Common myeloid progenitor, CD34-positive (primary cell): Measurements from ENCODE around the gene CD300A.

ENCODE experiments used
- CTCF ChIA-PET: fragments of 350-600 bp; sonication (Branson Sonifier 250); formaldehyde crosslinking; loops from one replicate; lab custom pipeline; 2021; ENCODE audit warnings: antibody characterized with exemption; lab: Charles Lee
- POLR2A ChIA-PET: fragments of 350-600 bp; sonication (Branson Sonifier 250); formaldehyde crosslinking; loops from one replicate; lab custom pipeline; 2021; ENCODE audit warnings: antibody characterized with exemption; lab: Charles Lee
- DNase-seq, 3 donors: peaks; one replicate each; pipeline versions ENCODE4 v3.0.0 to v3.0.0-alpha.2; 2013
- H3K27ac ChIP-seq, 2 experiments: 1 replicate in 1 of 2; 2 replicates in 1 of 2; pipeline ENCODE4 v1.7.0; 2013; ENCODE audit warnings: inconsistent platforms in 2 of 2, low read length in 2 of 2, mild to moderate bottlenecking in 2 of 2, low read depth in 1 of 2, moderate library complexity in 1 of 2; ENCODE audit not compliant: severe bottlenecking in 2 of 2, insufficient read depth in 1 of 2, poor library complexity in 1 of 2
- H3K27me3 ChIP-seq, 5 experiments: replicated peaks in 2 of 5; 1 replicate in 3 of 5; 2 replicates in 2 of 5; pipeline versions ENCODE4 v1.6.1 to v1.7.0; 2013; ENCODE audit warnings: low read length in 4 of 5, mild to moderate bottlenecking in 2 of 5, moderate library complexity in 2 of 5, inconsistent platforms in 1 of 5; ENCODE audit not compliant: insufficient read depth in 5 of 5, control insufficient read depth in 4 of 5
- H3K36me3 ChIP-seq, 4 experiments: 1 replicate in 2 of 4; 2 replicates in 2 of 4; pipeline versions ENCODE4 v1.6.1 to v1.7.0; 2013; ENCODE audit warnings: low read length in 3 of 4, control low read depth in 1 of 4, mild to moderate bottlenecking in 1 of 4; ENCODE audit not compliant: control insufficient read depth in 4 of 4, insufficient read depth in 4 of 4
- H3K4me1 ChIP-seq, 4 experiments: 1 replicate in 3 of 4; 2 replicates in 1 of 4; pipeline versions ENCODE4 v1.6.1 to v1.7.1; 2013; ENCODE audit warnings: low read length in 3 of 4, mild to moderate bottlenecking in 3 of 4, control low read depth in 1 of 4, inconsistent platforms in 1 of 4, moderate library complexity in 1 of 4; ENCODE audit not compliant: control insufficient read depth in 4 of 4, insufficient read depth in 4 of 4; ENCODE audit errors: control extremely low read depth in 1 of 4
- H3K4me3 ChIP-seq, 7 experiments: 1 replicate in 4 of 7; 2 replicates in 3 of 7; pipeline versions ENCODE4 v1.5.1 to v1.7.0; 2013; ENCODE audit warnings: mild to moderate bottlenecking in 7 of 7, low read length in 6 of 7, moderate library complexity in 6 of 7, inconsistent platforms in 2 of 7, low read depth in 2 of 7, control low read depth in 1 of 7; ENCODE audit not compliant: insufficient read depth in 4 of 7, control insufficient read depth in 1 of 7; ENCODE audit errors: extremely low read depth in 1 of 7
- H3K9me3 ChIP-seq, 5 experiments: 1 replicate in 4 of 5; 2 replicates in 1 of 5; pipeline versions ENCODE4 v1.6.1 to v1.7.1; 2013; ENCODE audit warnings: low read length in 4 of 5, mild to moderate bottlenecking in 2 of 5, inconsistent platforms in 1 of 5, low read depth in 1 of 5, moderate library complexity in 1 of 5; ENCODE audit not compliant: control insufficient read depth in 4 of 5, insufficient read depth in 2 of 5; ENCODE audit errors: control extremely low read depth in 1 of 5
- WGBS: methylation state at CpG from one replicate; pipeline ENCODE4 v1.1.5; 2013; ENCODE audit not compliant: insufficient coverage; 5-methylcytosine and 5-hydroxymethylcytosine counted together

CD300A gene

DNA sequence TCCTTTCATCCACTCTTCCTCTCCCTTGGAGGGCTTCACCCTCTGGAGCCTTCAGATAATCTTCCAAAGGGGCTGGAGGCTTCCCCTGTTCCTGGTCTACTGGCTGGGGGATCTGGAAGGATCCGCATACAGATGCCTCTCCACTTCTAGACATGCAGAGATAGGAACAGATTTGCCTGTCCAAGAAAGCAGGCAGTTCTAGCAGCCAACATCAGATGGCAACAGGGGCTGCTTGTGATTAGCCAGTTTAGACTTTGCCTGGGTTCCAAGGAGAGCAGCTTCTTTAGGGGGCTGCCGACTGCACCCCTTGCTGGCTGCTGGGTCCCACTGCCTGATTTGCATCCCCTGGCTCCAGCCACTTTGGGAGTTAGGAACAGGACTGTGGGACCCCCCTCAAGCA lies 6.2 kb upstream of the CD300A start:
- H3K27me3 ChIP-seq: no peaks in the 10 kb centered on the region
- no peaks in the 10 kb centered on the region for H3K36me3 ChIP-seq
- DNase-seq: peak in 1 of 3 donors; percentile 33
- WGBS: 92% methylated on average over 2 of the region's 2 CpGs
- ChIA-PET POLR2A (no interaction called here), CTCF (interaction anchor here (1.9 to 10.3 kb wide), 6 partner anchors 10 to 87 kb away, joined by 6 to 184 read pairs (median 8); no protein-coding TSS in a partner anchor)
- H3K9me3 ChIP-seq: no peaks in the 10 kb centered on the region
- no peak overlapping the region for H3K27ac ChIP-seq
- H3K4me3 ChIP-seq: no peak overlapping the region
- H3K4me1 ChIP-seq: peaks cover 12 to 75% (median 71%) of the 10 kb centered on the region in 4 experiments

DNA sequence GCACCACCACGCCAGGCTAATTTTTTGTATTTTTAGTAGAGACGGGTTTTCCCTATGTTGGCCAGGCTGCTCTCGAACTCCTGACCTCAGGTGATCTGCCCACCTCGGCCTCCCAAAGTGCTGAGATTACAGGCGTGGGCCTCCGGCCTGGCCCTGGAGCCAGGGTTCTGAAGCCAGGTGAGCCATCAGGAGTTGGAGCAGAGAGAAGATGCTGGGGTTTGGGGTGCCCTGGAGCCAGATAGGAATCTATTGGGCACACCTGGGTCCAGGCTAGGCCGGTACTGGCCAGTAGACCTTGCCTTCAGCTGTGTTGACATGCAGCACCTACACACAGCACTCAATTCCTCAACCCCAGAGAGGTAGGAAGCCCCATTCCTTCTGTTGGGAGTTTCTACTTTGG lies 5.4 kb upstream of the CD300A start:
- POLR2A ChIA-PET: no interaction called here
- CTCF ChIA-PET: interaction anchor here (1.0 to 2.8 kb wide), 5 partner anchors 10 to 88 kb away, joined by 4 to 8 read pairs (median 6); no protein-coding TSS in a partner anchor
- Histone ChIP-seq H3K27me3 (no peaks in the 10 kb centered on the region), H3K36me3 (no peaks in the 10 kb centered on the region), H3K27ac (no peak overlapping the region), H3K4me1 (peaks cover 12 to 83% (median 78%) of the 10 kb centered on the region in 4 experiments), H3K4me3 (no peak overlapping the region), H3K9me3 (no peaks in the 10 kb centered on the region)
- no peak for DNase-seq
- WGBS: 84% methylated on average over 7 of the region's 7 CpGs

DNA sequence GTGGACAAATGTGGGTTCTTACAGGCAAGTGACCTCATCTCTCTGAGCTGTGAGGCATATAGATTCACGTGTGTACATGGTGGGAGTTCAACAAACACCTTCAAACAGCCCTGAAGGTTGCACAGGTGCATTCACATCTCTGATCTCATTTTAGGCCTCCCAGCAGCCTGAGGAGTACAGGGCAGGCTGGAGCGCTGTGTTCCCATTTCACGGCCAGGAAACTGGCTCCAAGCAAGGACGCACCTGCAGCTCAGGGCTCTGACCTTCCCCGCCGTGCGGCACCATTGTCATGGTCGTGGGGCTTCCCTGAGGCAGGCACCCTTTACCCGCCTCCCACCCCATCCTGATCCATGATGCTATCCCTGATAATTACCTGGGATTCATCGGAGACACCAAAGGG lies 4.8 kb upstream of the CD300A start:
- DNase-seq: no peak
- Histone ChIP-seq H3K36me3 (no peaks in the 10 kb centered on the region), H3K4me3 (peak overlapping the region in 1 of 7 experiments; percentile 5), H3K4me1 (peaks cover 12 to 88% (median 85%) of the 10 kb centered on the region in 4 experiments), H3K27ac (peak overlapping the region in 1 of 2 experiments; percentile 75), H3K9me3 (no peaks in the 10 kb centered on the region), H3K27me3 (no peaks in the 10 kb centered on the region)
- CTCF ChIA-PET: interaction anchor here (1.0 to 1.9 kb wide), 3 partner anchors 14 to 76 kb away, joined by 4 to 6 read pairs (median 4); no protein-coding TSS in a partner anchor
- POLR2A ChIA-PET: no interaction called here
- 91% methylated on average over 4 of the region's 10 CpGs for WGBS

DNA sequence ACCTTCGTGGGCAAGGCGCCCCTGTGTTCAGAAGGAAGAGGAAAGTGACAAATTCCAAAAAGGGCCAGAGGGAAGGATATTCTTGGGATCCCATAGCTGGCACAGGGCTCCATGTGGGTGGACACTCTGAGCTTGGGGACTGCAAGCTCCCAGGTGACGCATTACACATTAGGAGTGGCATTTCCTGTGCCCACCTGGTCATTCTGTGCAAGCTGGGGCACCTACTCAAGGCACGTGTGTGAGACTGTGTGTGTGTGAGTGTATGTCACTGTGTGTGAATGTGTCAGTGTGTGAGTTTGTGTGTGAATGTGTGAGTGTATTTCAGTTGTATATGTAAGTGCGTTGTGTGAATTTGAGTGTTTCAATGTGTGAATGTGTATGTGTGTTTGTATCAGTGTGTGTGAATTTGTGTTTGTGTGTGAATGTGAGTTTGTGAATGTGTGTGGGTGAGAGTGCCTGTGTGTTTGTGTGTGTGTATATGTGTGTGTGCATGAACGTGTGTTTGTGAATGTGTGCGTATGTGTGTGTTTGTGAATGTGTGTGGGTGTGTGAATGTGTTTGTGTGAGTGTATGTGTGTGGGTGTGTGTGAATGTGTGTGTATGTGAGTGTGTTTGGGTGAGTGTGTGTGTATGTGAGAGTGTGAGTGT lies 1.6 kb upstream of the CD300A start:
- CTCF ChIA-PET: interaction anchor here (1.1 to 1.3 kb wide), 2 partner anchors 27 to 54 kb away, joined by 3 read pairs; no protein-coding TSS in a partner anchor
- Histone ChIP-seq H3K4me1 (peaks cover 12 to 89% (median 84%) of the 10 kb centered on the region in 4 experiments), H3K27ac (no peak overlapping the region), H3K9me3 (no peaks in the 10 kb centered on the region), H3K27me3 (no peaks in the 10 kb centered on the region), H3K36me3 (peaks cover 0 to 3% (median 0%) of the 10 kb centered on the region in 4 experiments), H3K4me3 (peak overlapping the region in 1 of 7 experiments; percentile 8)
- DNase-seq: peak in 2 of 3 donors; percentile 35 to 80
- WGBS: 89% methylated on average over 6 of the region's 7 CpGs
- POLR2A ChIA-PET: no interaction called here

DNA sequence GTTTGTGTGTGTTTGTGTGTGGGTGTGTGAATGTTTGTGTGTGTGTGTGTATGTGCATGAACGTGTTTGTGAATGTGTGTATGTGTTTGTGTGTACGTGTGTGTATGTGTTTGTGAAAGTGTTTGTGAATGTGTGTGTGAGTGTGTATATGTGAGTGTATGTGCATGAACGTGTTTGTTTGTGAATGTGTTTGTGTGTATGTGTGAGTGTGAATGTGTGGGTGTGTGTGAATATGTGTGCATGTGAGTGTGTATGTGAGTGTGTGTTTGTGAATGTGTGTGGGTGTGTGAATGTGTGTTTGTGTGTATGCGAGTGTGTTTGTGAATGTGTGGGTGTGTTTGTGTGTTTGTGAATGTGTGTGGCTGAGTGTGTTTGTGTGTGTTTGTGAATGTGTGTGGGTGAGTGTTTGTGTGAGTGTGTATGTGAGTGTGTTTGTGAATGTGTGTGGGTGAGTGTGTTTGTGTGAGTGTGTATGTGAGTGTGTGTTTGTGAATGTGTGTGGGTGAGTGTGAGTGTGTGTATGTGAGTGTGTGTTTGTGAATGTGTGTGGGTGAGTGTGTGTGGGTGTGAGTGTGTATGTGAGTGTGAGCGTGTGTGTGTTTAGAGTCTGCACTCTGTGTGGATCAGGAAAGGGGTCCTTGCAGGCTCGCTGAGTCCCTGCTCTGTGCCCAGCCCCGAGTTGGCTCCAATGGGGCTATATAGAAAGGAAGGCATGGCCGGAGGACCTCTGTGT lies 890 bp upstream of the CD300A start:
- CTCF ChIA-PET: interaction anchor here (0.9 to 1.3 kb wide), 4 partner anchors 8 to 97 kb away, joined by 3 to 6 read pairs (median 4); no protein-coding TSS in a partner anchor
- POLR2A ChIA-PET: no interaction called here
- 71% methylated on average over 7 of the region's 8 CpGs for WGBS
- peaks cover 12 to 88% (median 80%) of the 10 kb centered on the region in 4 experiments for H3K4me1 ChIP-seq
- DNase-seq: peak in 1 of 3 donors; percentile 40
- H3K27ac ChIP-seq: peak overlapping the region; percentile 36 to 72
- no peaks in the 10 kb centered on the region for H3K9me3 ChIP-seq
- H3K27me3 ChIP-seq: no peaks in the 10 kb centered on the region
- H3K4me3 ChIP-seq: peak overlapping the region in 5 of 7 experiments; percentile 69 to 92 (median 84)
- H3K36me3 ChIP-seq: peaks cover 0 to 9% (median 0%) of the 10 kb centered on the region in 4 experiments

DNA sequence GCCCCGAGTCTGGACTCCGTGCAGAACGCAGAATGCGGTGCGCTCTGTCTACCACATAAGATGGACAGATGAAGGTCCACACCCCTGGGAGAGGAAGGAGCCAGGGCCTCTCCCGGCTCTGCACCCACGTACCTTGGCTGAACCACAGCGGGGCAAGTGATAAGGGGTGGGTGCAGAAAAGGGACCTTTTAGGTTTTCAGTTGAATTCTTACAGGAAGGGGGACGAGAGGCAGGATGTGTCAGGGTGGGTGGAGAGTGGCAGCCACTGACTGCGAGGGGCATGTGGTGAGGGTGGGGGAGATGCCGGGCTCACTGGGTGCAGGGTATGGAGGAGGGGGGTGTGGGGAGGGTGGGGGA lies 372 bp downstream of the CD300A start:
- WGBS: 0% methylated on average over 8 of the region's 11 CpGs
- H3K4me3 ChIP-seq: peak overlapping the region; percentile 51 to 92 (median 81)
- H3K4me1 ChIP-seq: peaks cover 12 to 77% (median 68%) of the 10 kb centered on the region in 4 experiments
- DNase-seq: peak in 1 of 3 donors; percentile 56
- no peaks in the 10 kb centered on the region for H3K9me3 ChIP-seq
- H3K27ac ChIP-seq: peak overlapping the region; percentile 36 to 72
- ChIA-PET POLR2A (interaction anchor here (0.9 to 1.6 kb wide), 2 partner anchors 11 to 65 kb away, joined by 3 to 6 read pairs; partner anchors contain the start of gene CD300LB), CTCF (interaction anchor here (0.7 to 1.3 kb wide), 5 partner anchors 9 to 99 kb away, joined by 3 to 6 read pairs (median 3); no protein-coding TSS in a partner anchor)
- no peaks in the 10 kb centered on the region for H3K27me3 ChIP-seq
- H3K36me3 ChIP-seq: peaks cover 0 to 13% (median 3%) of the 10 kb centered on the region in 4 experiments
